Stimulated activated CD4-positive, alpha-beta T cell treated with anti-CD3 and anti-CD28 coated beads, Interleukin-12 subunit alpha, Interleukin-12 subunit beta, amount 100 ng/mL, for 48 hours (primary cell): ENCODE data around the gene SLC25A21.
"Not testable (repeated sequence)": the region's sequence is repeated elsewhere in the genome, so short reads cannot be mapped to it uniquely, and the experiment has no call there.

Experiments used
- DNase-seq, 3 donors: peaks; one replicate each; pipeline ENCODE4 v3.0.0-alpha.2; 2020; ENCODE audit warnings: low read depth in 2 of 3, low spot score in 1 of 3

Gene SLC25A21

DNA sequence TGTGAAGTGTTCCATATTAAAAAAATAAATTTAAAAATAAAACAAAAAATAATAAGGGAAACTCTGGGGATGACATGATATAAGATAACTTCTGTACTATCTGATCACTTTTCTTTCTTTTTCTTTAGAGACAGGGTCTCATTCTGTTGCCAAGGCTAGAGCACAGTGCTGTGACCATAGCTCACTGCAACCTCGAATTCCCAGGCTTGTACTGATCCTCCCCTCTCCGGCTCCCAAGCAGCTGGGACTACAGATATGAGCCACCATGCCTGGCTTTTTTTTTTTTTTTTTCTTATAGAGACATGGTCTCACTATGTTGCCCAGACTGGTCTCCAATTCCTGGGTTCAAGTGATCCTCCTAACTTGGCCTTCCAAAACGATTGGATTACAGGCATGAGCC, 14.9 kb upstream of the SLC25A21 start:
- DNase-seq, result no peak

DNA sequence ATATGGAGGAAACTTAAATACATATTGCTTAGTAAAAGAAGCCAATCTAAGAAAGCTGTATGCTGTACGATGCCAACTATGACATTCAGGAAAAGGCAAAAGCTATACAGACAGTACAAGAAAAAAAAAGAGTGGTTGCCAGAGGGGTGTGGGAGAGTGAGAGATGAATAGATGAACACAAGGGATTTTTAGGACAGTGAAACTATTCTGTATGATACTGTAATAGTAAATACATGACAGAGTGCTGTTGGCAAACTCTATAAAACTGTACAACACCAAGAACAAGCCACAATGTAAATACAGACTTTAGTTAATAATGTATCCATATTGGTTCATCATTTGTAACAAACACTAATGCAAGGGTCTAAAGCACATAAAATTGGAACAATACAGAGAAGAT, 14.5 kb upstream of the SLC25A21 start:
- DNase-seq, result no peak

DNA sequence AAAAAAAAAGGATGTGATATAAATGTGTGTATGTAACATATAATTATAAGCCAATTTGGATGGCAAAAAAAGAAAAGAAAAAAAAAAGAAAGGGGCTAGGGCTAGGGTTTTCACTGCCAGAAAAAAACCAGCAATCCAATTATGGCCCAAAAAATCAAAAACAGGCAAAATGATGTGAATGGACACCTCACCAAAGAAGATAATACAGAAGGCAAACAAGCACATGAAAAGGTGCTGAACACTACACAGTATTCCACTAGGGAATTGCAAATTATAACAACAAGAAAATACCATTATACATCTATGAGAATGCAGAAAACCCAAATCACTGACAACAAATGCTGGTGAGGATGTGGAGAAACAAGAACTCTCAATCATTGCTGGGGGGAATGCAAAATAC, 13.3 kb upstream of the SLC25A21 start:
- DNase-seq, result no peak

DNA sequence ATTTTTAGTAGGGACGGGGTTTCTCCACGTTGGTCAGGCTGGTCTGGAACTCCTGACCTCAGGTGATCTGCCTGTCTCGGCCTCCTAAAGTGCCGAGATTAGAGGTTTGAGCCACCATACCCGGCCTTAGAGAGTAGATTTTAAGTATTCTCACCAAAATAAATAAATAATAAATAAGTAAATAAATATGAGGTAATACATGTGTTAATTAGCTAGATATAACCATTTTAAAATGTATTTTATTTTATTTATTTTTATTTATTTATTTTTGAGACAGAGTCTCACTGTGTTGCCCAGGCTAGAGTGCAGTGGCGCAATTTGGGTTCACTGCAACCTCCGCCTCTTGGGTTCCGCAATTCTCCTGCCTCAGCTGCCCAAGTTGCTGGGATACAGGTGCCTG, 12.1 kb upstream of the SLC25A21 start:
- not testable (repeated sequence) for DNase-seq

DNA sequence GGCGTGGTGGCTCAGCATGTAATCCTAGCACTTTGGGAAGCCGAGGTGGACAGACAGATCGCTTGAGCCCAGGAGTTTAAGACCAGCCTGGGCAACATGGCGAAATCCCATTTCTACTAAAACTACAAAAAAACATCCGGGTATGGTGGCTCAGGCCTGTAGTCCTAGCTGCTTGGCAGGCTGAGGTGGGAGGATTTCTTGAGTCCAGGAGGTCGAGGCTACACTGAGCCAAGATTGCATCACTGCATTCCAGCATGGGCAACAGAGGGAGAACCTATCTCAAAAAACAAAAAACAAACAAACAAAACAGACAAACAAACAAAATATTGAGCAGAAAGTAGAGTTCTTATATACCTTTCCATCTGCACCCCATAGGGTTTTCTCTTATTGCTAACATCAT, 9.0 kb upstream of the SLC25A21 start:
- DNase-seq, result no peak

DNA sequence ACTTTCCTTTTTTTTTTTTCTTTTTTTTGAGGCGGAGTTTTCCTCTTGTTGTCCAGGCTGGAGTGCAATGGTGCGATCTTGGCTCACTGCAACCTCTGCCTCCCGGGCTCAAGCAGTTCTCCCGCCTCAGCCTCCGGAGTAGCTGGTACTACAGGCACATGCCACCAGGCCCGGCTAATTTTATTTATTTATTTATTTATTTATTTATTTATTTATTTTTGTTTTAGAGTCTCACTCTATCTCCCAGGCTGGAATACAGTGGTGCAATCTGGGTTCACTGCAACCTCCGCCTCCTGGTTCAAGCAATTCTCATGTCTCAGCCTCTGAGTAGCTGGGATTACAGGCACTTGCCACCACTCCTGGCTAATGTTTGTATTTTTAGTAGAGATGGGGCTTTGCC, 8.5 kb upstream of the SLC25A21 start:
- DNase-seq, result not testable (repeated sequence)

DNA sequence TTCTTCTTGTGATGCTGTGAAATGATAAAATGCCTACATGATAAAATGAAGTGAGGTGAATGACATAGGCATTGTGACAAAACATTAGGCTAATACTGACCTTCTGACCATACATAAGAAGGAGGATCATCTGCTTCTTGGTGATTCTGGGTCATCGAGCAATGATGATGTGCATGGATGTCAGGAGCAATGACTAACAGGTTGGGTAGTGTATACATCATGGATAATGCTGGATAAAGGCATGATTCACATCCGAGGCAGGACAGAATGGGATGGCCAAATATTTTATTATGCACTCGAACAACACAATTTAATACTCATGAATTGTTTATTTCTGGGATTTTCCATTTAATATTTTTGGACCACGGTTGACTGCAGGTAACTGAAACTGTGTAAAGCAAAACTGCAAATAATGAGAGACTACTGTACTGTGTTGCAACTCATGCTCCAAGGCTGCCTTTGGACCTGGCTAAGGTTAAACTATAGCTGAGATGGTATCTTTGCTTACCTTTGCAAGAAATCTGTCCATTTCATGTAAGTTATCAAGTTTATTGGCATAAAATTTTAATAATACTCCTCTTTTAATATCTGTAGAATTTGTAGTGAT, 7.6 kb upstream of the SLC25A21 start:
- no peak for DNase-seq

DNA sequence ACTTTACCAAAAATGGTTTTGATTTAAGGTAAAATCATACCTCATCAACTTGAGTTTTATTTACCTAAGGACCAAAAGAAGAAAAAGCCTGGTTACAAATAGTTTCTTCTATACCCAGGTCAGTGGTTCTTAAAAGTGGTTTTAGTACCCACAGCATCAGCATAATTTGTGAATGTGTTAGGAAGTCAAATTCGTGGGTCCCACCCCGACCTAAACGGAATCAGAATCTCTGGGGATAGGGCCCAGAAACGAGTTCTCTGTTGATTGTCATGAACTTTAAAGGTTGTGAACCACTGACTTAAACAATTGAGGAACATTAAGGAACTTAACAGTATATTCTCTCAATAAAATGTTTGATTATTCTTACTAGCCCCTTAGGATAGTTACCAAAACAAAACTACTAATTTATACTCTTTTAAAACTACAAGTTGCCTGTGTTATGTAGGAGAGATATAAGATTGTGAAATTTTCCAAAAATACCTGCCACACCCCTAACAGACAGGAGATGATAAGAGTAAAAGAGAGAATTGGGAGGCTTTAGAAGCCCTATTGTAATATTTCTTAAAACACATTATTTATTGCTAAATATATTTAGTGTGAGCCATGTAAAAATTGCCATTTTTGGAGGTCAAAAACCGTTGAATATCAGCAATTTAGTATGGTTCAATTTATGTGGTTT, 669 bp upstream of the SLC25A21 start:
- DNase-seq, result no peak

DNA sequence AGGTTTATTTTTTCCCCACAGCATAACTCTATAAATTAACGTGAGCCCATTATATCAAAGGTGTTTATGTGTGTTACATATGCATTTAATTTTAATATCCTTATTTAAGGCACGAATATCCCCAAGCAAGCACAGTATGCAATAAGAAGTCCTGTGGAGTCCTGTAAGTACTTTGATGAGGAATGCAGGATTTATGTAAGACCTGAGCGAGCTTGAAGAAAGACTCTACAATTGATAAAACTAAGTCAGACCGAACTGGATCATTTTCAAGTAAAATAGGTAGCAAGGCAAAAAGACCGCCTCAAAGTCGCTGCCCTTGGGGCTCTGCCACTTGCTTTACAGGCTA, 755 bp downstream of the SLC25A21 start:
- no peak for DNase-seq

DNA sequence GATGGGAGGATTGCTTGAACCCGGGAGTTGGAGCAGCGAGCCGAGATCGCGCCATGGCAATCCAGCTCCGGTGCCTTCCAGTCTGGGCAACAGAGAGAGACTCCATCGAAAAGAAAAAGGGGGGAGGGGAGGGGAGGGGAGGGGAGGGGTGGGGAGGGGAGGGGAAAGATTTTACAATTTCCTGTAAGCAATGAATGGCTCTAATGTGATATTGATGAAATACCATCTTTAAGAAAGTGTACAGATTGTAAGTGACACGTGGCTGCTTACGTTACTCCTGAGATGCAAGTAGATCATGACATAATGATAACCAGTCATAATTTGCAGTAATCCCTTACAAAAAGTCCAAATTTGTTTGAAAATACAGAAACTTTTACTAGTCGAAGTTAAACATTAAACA, 1.4 kb downstream of the SLC25A21 start:
- no peak for DNase-seq

DNA sequence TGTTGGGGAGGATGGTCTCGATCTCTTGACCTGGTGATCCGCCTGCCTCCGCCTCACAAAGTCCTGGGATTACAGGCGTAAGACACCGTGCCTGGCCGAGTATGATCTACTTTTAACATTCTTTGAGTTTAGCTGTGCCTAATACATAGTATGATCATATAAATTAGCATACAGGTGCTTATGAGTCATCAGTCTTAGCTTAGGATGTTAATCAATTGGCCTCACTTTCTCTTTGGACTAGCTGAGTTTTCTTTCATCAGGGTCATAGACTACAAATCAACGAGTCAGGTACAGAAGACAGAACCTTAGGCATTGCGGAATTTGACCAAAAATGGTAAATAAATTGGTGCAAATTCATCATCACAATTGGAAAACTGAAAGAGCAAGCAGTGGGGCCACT, 2.2 kb downstream of the SLC25A21 start:
- DNase-seq, result no peak

DNA sequence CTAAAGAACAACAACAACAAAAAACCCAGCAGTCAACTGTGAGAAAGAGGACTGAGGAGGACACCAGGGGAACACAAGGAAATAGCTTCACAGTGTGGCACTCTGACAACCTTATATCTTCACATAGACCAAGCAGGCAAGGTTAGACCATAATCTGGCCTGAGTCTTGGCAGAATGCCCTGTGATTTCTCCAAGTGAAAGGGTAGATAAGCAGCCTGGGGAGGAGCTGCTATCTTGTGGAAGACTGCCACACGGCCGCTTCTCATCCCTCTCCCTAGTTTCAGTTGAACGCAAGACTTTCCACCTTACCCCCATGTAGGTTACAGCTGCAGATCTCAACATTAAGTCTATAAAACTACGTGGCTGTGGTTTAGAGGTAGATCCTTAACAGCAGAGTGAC, 3.7 kb downstream of the SLC25A21 start:
- no peak for DNase-seq

DNA sequence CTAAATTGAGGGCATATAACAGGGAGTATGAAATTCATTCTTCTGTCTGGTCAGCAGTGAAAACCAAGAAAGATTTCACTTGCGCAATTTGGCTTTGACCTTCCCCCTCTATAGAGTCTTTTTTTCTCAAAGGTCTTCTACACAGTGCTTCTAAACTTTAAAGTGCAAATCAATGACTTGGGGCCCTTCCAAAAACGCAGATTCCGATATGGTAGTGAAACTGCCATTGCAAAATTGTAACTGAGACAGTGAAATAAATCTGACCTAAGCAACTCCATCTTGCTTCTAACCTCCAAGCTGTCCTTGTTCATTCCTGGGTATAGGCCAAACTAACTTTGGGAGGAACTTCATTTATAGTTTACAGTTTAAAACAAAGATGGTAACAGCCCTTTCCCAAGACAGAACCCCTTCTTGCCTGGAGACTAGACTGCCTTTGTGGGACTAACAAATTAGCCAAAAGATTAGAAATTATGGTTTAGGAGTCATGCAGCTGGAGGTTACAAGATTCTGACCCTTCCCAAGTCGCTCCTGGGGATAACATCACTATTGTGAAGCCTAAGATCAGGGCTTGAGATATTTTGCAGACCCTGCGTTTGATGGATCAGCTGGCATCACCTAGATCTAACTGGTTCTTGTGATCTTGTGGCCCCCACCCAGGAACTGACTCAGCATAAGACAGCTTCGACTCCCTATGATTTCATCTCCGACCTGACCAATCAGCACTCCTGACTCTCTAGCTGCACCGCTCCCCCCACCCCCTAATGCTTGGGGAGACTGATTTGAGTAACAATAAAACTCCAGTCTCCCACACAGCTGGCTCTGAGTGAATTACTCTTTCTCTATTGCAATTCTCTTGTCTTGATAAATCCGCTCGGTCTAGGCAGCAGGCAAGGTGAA, 5.0 kb downstream of the SLC25A21 start:
- DNase-seq, result no peak

DNA sequence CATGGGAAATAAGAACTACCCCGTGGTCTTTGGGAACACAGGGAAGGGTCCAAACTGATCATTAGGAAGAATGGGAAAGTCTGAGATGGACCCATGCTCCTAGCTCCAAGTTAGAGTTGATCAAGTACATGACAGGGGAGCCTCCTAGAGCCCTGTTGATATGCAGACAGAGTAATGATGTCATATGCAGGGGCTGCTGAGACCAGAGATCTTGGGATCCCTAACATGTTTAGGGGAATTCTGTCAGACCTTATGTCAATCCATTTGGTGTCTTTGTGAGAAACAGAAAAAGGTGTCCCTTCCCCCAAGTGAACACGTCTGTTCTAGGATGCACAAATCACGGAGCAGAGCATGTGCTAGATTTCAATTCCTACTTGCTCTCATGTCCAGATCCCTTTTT, 6.6 kb downstream of the SLC25A21 start:
- no peak for DNase-seq

DNA sequence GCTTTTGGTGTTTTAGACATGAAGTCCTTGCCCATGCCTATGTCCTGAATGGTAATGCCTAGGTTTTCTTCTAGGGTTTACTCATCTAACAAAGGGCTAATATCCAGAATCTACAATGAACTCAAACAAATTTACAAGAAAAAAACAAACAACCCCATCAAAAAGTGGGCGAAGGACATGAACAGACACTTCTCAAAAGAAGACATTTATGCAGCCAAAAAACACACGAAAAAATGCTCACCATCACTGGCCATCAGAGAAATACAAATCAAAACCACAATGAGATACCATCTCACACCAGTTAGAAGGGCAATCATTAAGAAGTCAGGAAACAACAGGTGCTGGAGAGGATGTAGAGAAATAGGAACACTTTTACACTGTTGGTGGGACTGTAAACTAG, 10.1 kb downstream of the SLC25A21 start:
- DNase-seq, result not testable (repeated sequence)

DNA sequence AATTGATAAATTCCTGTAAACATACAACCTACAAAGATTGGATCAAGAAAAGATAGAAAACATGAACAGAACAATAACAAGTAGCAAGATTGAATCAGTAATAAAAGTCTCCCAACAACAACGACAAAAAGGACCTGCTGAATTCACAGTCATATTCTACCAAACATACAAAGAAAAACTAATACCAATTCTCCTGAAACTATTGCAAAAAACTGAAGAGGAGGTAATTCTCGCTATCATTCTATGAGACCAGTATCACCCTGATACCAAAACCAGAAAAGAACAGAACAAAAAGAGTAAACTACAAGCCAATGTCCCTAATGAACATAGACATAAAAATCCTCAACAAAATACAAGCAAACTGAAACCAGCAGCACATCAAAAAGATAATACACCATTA, 14.4 kb downstream of the SLC25A21 start:
- no peak for DNase-seq

DNA sequence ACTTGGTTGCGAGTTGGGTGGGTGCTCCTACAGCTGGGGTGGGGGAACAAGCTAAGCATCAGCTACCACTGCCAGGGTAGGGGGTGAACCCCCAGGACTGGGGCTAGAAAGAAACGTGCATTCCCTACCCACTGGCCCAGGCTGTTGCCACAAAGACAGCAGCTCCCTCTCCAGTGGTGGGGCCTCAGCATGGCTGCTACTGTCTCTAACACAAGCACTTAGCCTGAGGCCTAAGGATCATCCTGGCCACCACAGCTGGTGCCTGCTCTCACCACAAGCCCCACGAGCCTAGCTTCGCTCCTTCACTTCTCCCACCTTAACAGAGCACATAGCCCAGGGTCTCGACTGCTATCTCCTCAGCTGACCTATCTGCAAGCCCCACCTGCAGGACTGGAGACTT, 18.9 kb downstream of the SLC25A21 start:
- DNase-seq, result no peak

DNA sequence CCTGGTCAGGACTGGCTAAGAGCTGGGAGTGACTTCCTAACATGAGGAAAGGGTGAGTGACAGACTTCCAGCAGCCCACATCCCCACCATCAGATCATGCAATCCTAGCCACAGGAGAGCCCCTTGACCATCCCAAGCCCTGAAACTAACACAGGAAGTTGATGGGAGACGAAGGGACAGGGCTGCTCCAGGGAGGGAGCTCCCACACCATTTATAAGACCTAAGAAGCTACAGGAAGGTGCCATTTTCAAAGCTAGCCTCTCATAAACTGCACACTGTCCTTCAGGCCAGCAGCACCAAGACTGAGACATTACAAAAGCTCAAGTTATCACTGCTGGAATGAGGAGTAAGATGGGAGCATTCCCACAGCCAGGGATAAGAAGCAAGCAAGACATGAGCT, 19.4 kb downstream of the SLC25A21 start:
- no peak for DNase-seq

DNA sequence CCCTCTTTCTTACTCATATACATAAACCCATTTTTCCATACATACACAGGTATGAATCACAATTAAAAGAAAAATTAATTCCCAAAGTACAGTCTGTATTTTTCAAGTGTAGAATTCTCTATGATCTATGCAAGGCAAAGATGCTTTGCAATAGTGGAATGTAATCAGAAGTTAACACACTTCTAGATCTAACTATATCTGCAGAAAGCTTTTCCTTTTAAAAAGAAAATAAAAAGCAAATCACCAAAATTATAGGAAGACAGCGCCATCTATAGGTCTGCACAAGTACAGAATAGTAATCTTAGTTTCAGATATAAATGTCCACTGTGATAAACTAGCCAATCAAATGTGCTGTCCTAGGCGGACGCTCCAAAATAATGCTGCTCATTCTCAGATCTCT, 22.0 kb downstream of the SLC25A21 start:
- DNase-seq, result no peak

DNA sequence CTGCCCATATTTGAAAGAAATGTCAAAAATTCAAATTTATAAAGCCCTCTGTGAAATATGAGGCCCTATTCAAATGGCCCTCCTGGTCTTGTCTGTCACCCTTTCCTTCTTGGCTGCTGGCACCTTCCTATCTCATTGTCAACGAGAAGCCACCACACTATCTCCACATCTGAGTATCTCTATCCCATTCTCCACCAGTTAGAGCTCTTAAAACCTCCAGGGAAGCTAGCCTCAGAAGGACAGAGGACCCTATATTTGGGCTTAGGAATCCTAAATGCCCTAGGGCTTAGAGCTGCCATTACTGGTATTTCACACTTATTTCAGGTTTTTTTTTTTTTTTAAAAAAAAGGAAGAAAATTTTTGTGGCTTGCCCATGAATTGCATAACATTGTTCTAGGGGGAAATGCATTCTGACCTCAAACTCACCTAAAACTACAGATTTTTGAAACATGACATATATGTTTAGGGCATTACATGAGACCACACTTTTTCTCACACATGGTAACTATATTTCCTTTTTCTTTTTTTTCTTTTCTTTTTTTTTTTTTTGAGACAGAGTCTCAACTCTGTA, 25.0 kb downstream of the SLC25A21 start:
- DNase-seq, result no peak

DNA sequence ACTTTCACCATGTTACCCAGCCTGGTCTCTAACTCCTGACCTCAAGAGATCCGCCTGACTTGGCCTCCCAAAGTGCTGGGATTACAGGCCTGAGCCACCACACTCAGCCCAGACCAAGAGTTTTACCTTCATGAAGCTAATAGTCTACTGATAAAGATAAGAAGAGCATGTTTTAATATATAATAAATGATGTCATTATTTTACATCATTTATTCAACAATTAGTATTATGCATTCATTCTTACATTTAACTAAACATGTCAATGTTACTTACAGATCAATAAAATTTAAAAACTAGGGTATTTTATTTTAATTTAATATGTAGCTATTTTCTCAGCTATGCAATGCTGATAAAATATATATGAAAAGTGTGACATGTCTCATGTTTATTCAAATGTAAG, 26.0 kb downstream of the SLC25A21 start:
- DNase-seq, result not testable (repeated sequence)

DNA sequence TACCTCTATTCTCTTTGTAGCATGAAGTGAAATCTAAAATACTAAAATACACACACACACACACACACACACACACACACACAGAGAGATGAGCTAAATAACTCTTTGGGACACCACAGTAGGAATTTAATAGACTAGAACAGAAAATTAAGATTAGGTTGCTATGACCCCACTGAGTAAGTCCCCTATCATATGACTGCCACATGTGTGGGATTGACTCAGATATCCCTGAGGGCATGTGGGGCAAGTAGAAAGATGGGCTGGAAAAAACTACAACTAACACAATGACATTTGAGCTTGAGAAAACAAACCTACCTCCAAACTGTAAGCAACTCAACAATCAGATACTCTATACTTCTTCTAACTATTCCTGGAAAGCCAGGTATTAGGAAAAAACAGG, 27.0 kb downstream of the SLC25A21 start:
- DNase-seq, result no peak
